Inferior parietal cortex (tissue), 1 donor: Measurements from ENCODE around the gene FILIP1.

Experiments
- DNase-seq: peaks from one replicate; pipeline ENCODE4 v3.0.0-alpha.2; 2016; ENCODE audit errors: extremely low spot score

FILIP1 gene

GRCh38 chr6:75493400-75494064, at the start of gene FILIP1:
TSS of gene FILIP1 (minus strand) at chr6:75493800. CDS start at chr6:75414972, 78,828 bp downstream.
- DNase-seq, result peak; percentile 26

GRCh38 chr6:75543311-75543710, 49.7 kb upstream of the FILIP1 start:
- DNase-seq, result no peak

GRCh38 chr6:75539136-75539535, 45.5 kb upstream of the FILIP1 start:
- DNase-seq, result no peak

- DNase-seq, result no peak
These were observed 38.9 kb upstream of the FILIP1 start for GRCh38 chr6:75532521-75532920.

- DNase-seq, result no peak
These were observed 37.6 kb upstream of the FILIP1 start for GRCh38 chr6:75531174-75531573.

- no peak for DNase-seq
These were observed 37.1 kb upstream of the FILIP1 start for GRCh38 chr6:75530696-75531095.

GRCh38 chr6:75528423-75528822, 34.8 kb upstream of the FILIP1 start:
- DNase-seq, result no peak

GRCh38 chr6:75526502-75527127, 33.0 kb upstream of the FILIP1 start:
- peak; percentile 90 for DNase-seq

- DNase-seq, result no peak
These were observed 32.1 kb upstream of the FILIP1 start for GRCh38 chr6:75525682-75526081.

- no peak for DNase-seq
These were observed 30.8 kb upstream of the FILIP1 start for GRCh38 chr6:75524322-75524972.

GRCh38 chr6:75516757-75517156, 23.2 kb upstream of the FILIP1 start:
- DNase-seq, result no peak

- DNase-seq, result no peak
These were observed 19.0 kb upstream of the FILIP1 start for GRCh38 chr6:75512591-75512990.

GRCh38 chr6:75505424-75505823, 11.8 kb upstream of the FILIP1 start:
- no peak for DNase-seq

- DNase-seq, result no peak
These were observed 11.0 kb upstream of the FILIP1 start for GRCh38 chr6:75504465-75505222.

GRCh38 chr6:75503291-75503690, 9.7 kb upstream of the FILIP1 start:
- no peak for DNase-seq

GRCh38 chr6:75502884-75503283, 9.3 kb upstream of the FILIP1 start:
- DNase-seq, result no peak

GRCh38 chr6:75501756-75502155, 8.2 kb upstream of the FILIP1 start:
- no peak for DNase-seq

GRCh38 chr6:75499640-75500039, 6.0 kb upstream of the FILIP1 start:
- no peak for DNase-seq

- no peak for DNase-seq
These were observed 5.3 kb upstream of the FILIP1 start for GRCh38 chr6:75498862-75499261.

- DNase-seq, result no peak
These were observed 4.4 kb upstream of the FILIP1 start for GRCh38 chr6:75497994-75498393.

- DNase-seq, result no peak
These were observed 1.4 kb upstream of the FILIP1 start for GRCh38 chr6:75495011-75495410.

- DNase-seq, result no peak
These were observed 690 bp upstream of the FILIP1 start for GRCh38 chr6:75494290-75494689.
